Liver (tissue), 3 donors: ENCODE results near the gene ARMH1.
A peak's percentile ranks its signal among the peaks of the same experiment; 100 is the strongest.

Experiments
- CTCF ChIP-seq: fragments of 150-350 bp; IDR thresholded peaks from 2 replicates; pipeline ENCODE4 v1.5.1; 2017; ENCODE audit warnings: improper control_type of control experiment, low read depth, low read length; ENCODE audit not compliant: missing input control
- EGR1 ChIP-seq, 2 donors: IDR thresholded peaks; 2 replicates each; pipeline ENCODE4 v1.6.1; 2016 to 2018; ENCODE audit warnings: antibody characterized with exemption in 2 of 2, low read depth in 2 of 2
- FOXA2 ChIP-seq: IDR thresholded peaks from 2 replicates; pipeline ENCODE4 v1.6.1; 2016; ENCODE audit warnings: antibody characterized with exemption
- JUND ChIP-seq, 2 donors: IDR thresholded peaks; 2 replicates each; pipeline ENCODE4 v1.6.1; 2016; ENCODE audit warnings: antibody characterized with exemption in 2 of 2
- MAX ChIP-seq: IDR thresholded peaks from 2 replicates; pipeline ENCODE4 v1.6.1; 2016; ENCODE audit warnings: antibody characterized with exemption
- REST ChIP-seq: IDR thresholded peaks from 2 replicates; pipeline ENCODE4 v1.6.1; 2016; ENCODE audit warnings: antibody characterized with exemption, mild to moderate bottlenecking
- RXRA ChIP-seq, 2 donors: IDR thresholded peaks; 2 replicates each; pipeline ENCODE4 v1.6.1; 2017 to 2018; ENCODE audit warnings: antibody characterized with exemption in 2 of 2, mild to moderate bottlenecking in 1 of 2
- TAF1 ChIP-seq: conservative IDR thresholded peaks from 2 replicates; pipeline ENCODE4 v1.6.1; 2016; ENCODE audit warnings: antibody characterized with exemption, mild to moderate bottlenecking
- YY1 ChIP-seq: IDR thresholded peaks from 2 replicates; pipeline ENCODE4 v1.6.1; 2016; ENCODE audit warnings: antibody characterized with exemption, mild to moderate bottlenecking
- ZBTB33 ChIP-seq: IDR thresholded peaks from 2 replicates; pipeline ENCODE4 v1.6.1; 2016; ENCODE audit warnings: antibody characterized with exemption
- donor health status: healthy.
- donor health status: healthy.

GRCh38 chr1:44700573-44700972, 26.1 kb downstream of the ARMH1 start:
- TF ChIP-seq JUND (IDR thresholded peaks at IDR 0.05), result no peak
- TF ChIP-seq CTCF, result no peak
- no peak for TF ChIP-seq REST
- no peak for TF ChIP-seq YY1
- no peak for TF ChIP-seq TAF1
- no peak for TF ChIP-seq ZBTB33
- TF ChIP-seq MAX, result no peak
- TF ChIP-seq FOXA2, result peak; percentile 85
- no peak for TF ChIP-seq RXRA (IDR thresholded peaks at IDR 0.05)
- TF ChIP-seq EGR1 (IDR thresholded peaks at IDR 0.05; ENCODE audit: low read depth in 2 of 2), result no peak
